Epithelial cell of proximal tubule (primary cell): Measurements from ENCODE around the gene TNFAIP8L2. TPM values are rescaled to one million over a fixed set of nuclear protein-coding genes. Genes with fewer than 3 reads are reported as not detected.
"Not testable (repeated sequence)": the region's sequence is repeated elsewhere in the genome, so short reads cannot be mapped to it uniquely, and the experiment has no call there.

Experiments
- DNase-seq: peaks from one replicate; pipeline ENCODE4 v3.0.0-alpha.2; 2011; ENCODE audit warnings: low read depth
- H3K4me3 ChIP-seq: 2 replicates; pipeline ENCODE4 v1.5.1; 2011; ENCODE audit warnings: low read depth, mild to moderate bottlenecking, low read length
- CTCF ChIP-seq: conservative IDR thresholded peaks from 2 replicates; pipeline ENCODE4 v1.5.1; 2012; ENCODE audit warnings: low read depth, mild to moderate bottlenecking, low read length
- total RNA-seq: library from RNA; depleted of rRNA; stranded (reverse); fragments of >200 nt; gene quantifications from 2 replicates; pipeline ENCODE4 v1.2.3, GENCODE V29; 2015

The TNFAIP8L2 gene
- total RNA-seq, 1 donor from 2014 or later: not detected

GRCh38 chr1:151197863-151198253 is 41.4 kb downstream of the TNFAIP8L2 start:
- no peak for DNase-seq
- H3K4me3 ChIP-seq: peak overlapping the region; percentile 75
- TF ChIP-seq CTCF: no peak

- no peak for TF ChIP-seq CTCF
- DNase-seq: peak; percentile 82
- H3K4me3 ChIP-seq: peak within 1 kb of the TSS; percentile 75
Measured at GRCh38 chr1:151198254-151199127, 42.0 kb downstream of the TNFAIP8L2 start, which contains the start of gene PIP5K1A. PIP5K1A (plus strand) TSS chr1:151198552; CDS start chr1:151198997, 445 bp downstream.

GRCh38 chr1:151199873-151200581 is 43.6 kb downstream of the TNFAIP8L2 start:
- TF ChIP-seq CTCF: no peak
- DNase-seq: peak; percentile 74
- H3K4me3 ChIP-seq: peak overlapping the region; percentile 75

GRCh38 chr1:151205381-151205965 is 49.0 kb downstream of the TNFAIP8L2 start:
- H3K4me3 ChIP-seq, DNase-seq: not testable (repeated sequence)

Other genes starting within 250 kb of the TNFAIP8L2 start
- gene SETDB1, start 230.3 kb upstream of the TNFAIP8L2 start, total RNA-seq: 20.6 and 26.4 TPM in 2 replicates
- 96.1 and 165 TPM in 2 replicates for gene CERS2, start 181.8 kb upstream of the TNFAIP8L2 start, total RNA-seq
- gene ANXA9, start 174.4 kb upstream of the TNFAIP8L2 start, total RNA-seq: 0.12 and 1.2 TPM in 2 replicates
- 13.0 and 14.6 TPM in 2 replicates for gene MINDY1, start 149.7 kb upstream of the TNFAIP8L2 start, total RNA-seq
- 14.8 and 15.2 TPM in 2 replicates for gene PRUNE1, start 148.2 kb upstream of the TNFAIP8L2 start, total RNA-seq
- gene BNIPL, start 120.1 kb upstream of the TNFAIP8L2 start, total RNA-seq: 0.14 TPM in 1 of 2 replicates, not detected in the other
- gene C1orf56, start 108.9 kb upstream of the TNFAIP8L2 start, total RNA-seq: 3.0 and 3.1 TPM in 2 replicates
- 85.4 and 94.8 TPM in 2 replicates for gene CDC42SE1, start 97.0 kb upstream of the TNFAIP8L2 start, total RNA-seq
- 19.0 and 27.6 TPM in 2 replicates for gene MLLT11, start 96.3 kb upstream of the TNFAIP8L2 start, total RNA-seq
- gene GABPB2, start 85.9 kb upstream of the TNFAIP8L2 start, total RNA-seq: 5.4 and 6.1 TPM in 2 replicates
- gene SEMA6C, start 10.0 kb upstream of the TNFAIP8L2 start, total RNA-seq: 2.2 and 6.0 TPM in 2 replicates
- 4.5 and 7.2 TPM in 2 replicates for gene LYSMD1, start 9.3 kb downstream of the TNFAIP8L2 start, total RNA-seq
- gene SCNM1, start 9.5 kb downstream of the TNFAIP8L2 start, total RNA-seq: 44.9 and 47.8 TPM in 2 replicates
- gene TMOD4, start 19.3 kb downstream of the TNFAIP8L2 start, total RNA-seq: 0.46 TPM in 1 of 2 replicates, not detected in the other
- gene VPS72, start 33.5 kb downstream of the TNFAIP8L2 start, total RNA-seq: 68.6 and 87.0 TPM in 2 replicates
- 62.1 and 68.9 TPM in 2 replicates for gene PIP5K1A, start 41.9 kb downstream of the TNFAIP8L2 start, total RNA-seq
- gene PSMD4, start 98.1 kb downstream of the TNFAIP8L2 start, total RNA-seq: 213 and 225 TPM in 2 replicates
- 14.0 and 16.9 TPM in 2 replicates for gene ZNF687, start 125.7 kb downstream of the TNFAIP8L2 start, total RNA-seq
- 26.3 and 73.3 TPM in 2 replicates for gene PI4KB, start 170.8 kb downstream of the TNFAIP8L2 start, total RNA-seq
- 25.9 and 33.9 TPM in 2 replicates for gene RFX5, start 190.6 kb downstream of the TNFAIP8L2 start, total RNA-seq
- gene SELENBP1, start 216.1 kb downstream of the TNFAIP8L2 start, total RNA-seq: 2.7 and 5.9 TPM in 2 replicates
- gene PSMB4, start 242.9 kb downstream of the TNFAIP8L2 start, total RNA-seq: 348 and 446 TPM in 2 replicates